Measurements from ENCODE around the gene C6orf15.
"Not testable (repeated sequence)": the region's sequence is repeated elsewhere in the genome, so short reads cannot be mapped to it uniquely, and the experiment has no call there.

The C6orf15 gene

GRCh38 chr6:31067891-31068668 is 44.3 kb downstream of the C6orf15 start:
- DNase-seq (ENCODE audit: low read depth), result not testable (repeated sequence)

GRCh38 chr6:31067028-31067427 is 45.3 kb downstream of the C6orf15 start:
- not testable (repeated sequence) for DNase-seq (ENCODE audit: low read depth)

GRCh38 chr6:31065556-31065955 is 46.8 kb downstream of the C6orf15 start:
- no peak for DNase-seq (ENCODE audit: low read depth)

GRCh38 chr6:31063906-31064435 is 48.4 kb downstream of the C6orf15 start:
- DNase-seq (ENCODE audit: low read depth), result no peak

Data from activated T-cell treated with anti-CD3 and anti-CD28 coated beads for 1 hour (primary cell).